ENCODE data around the gene PGAP1.

PGAP1 gene

GRCh38 chr2:196783431-196784094 lies 142.9 kb downstream of the PGAP1 start:
- peak; percentile 52 for DNase-seq
